Cardiac fibroblast (primary cell): Measurements from ENCODE around the gene PDCD1LG2.

Experiments used
- DNase-seq, 2 donors: peaks; one replicate each; pipeline versions ENCODE4 v3.0.0 to v3.0.0-alpha.2; 2010; ENCODE audit warnings: low read depth in 2 of 2
- H3K4me3 ChIP-seq, 2 donors: replicated peaks in 1 of 2; 1 replicate in 1 of 2; 2 replicates in 1 of 2; pipeline ENCODE4 v1.5.1; 2011; ENCODE audit warnings: low read depth in 2 of 2, low read length in 2 of 2, mild to moderate bottlenecking in 2 of 2, moderate library complexity in 1 of 2
- TF ChIP-seq, protein P1 (sequence below): IDR thresholded peaks from one replicate; pipeline ENCODE4 v1.5.1; 2011; ENCODE audit warnings: low read depth, mild to moderate bottlenecking, low read length, inconsistent platforms

PDCD1LG2 gene

DNA sequence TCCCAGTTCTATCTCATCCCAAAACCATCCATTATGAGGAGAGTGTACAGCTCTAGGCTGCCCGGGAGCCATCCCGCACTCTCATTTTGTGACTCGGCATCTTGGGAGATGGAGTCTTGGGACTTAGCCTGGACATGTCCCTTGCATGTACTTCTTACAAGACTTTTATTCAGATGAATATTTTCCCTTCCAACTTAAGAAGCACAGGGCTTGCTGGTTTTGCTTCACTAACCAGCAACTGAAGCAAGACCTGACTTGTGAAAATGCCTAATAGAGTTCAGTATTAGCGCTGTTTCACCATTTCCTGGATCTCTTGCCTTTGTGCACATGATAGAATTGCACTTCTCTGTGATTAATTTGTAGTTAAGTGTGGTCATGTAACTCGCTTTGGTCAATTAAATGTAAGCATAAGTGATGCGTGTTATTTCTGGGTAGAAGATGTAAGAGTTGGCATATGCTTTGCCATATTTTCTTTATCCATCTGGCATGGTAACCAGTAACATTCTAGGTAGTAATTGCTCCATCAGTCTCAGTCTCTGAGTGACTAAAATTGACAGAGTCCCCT is 55.8 kb downstream of the PDCD1LG2 start:
- no peak for DNase-seq
- no peak overlapping the region for H3K4me3 ChIP-seq
- TF ChIP-seq, protein P1, sequence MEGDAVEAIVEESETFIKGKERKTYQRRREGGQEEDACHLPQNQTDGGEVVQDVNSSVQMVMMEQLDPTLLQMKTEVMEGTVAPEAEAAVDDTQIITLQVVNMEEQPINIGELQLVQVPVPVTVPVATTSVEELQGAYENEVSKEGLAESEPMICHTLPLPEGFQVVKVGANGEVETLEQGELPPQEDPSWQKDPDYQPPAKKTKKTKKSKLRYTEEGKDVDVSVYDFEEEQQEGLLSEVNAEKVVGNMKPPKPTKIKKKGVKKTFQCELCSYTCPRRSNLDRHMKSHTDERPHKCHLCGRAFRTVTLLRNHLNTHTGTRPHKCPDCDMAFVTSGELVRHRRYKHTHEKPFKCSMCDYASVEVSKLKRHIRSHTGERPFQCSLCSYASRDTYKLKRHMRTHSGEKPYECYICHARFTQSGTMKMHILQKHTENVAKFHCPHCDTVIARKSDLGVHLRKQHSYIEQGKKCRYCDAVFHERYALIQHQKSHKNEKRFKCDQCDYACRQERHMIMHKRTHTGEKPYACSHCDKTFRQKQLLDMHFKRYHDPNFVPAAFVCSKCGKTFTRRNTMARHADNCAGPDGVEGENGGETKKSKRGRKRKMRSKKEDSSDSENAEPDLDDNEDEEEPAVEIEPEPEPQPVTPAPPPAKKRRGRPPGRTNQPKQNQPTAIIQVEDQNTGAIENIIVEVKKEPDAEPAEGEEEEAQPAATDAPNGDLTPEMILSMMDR: no peak

DNA sequence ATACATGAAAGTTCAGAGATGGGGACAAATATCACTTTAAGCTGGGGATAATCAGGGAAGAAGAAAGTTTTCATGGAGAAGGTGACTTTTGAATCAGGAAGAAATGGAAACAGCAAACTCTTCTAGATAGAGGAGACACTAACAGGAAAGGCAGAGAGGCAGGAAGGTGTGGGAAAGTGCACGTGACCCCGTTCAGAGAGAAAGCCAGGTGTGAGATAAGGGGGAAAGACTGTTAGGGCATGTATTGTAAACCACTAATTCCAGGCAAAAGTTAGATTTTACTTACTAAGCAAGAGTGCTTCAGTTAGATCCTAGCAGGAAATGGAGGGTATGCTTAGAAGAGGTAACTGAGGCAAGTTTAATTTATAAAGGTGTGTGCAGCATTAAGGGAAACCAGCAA is 58.5 kb downstream of the PDCD1LG2 start:
- DNase-seq: no peak
- TF ChIP-seq, protein P1: no peak
- no peak overlapping the region for H3K4me3 ChIP-seq

DNA sequence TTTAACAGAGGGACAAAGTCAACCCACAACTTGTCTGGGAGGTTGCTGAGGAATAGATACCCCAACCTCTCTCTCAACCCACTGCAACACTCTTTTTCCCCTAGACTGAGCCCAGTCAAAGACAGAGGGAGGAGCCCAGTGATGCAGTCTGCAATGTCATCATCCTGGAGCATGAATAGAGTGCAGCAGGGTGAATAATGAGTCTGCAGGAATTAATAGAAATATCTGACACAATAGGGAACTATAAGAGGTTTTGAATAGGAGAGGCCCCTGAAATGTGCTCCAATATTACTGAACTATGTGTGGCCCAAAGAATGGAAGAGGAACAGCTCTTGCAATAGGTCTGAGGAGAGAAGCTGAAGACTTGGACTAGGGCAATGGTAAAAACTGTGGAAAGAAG is 59.1 kb downstream of the PDCD1LG2 start:
- no peak overlapping the region for H3K4me3 ChIP-seq
- TF ChIP-seq, protein P1: no peak
- peak in 1 of 2 donors; percentile 40 for DNase-seq

DNA sequence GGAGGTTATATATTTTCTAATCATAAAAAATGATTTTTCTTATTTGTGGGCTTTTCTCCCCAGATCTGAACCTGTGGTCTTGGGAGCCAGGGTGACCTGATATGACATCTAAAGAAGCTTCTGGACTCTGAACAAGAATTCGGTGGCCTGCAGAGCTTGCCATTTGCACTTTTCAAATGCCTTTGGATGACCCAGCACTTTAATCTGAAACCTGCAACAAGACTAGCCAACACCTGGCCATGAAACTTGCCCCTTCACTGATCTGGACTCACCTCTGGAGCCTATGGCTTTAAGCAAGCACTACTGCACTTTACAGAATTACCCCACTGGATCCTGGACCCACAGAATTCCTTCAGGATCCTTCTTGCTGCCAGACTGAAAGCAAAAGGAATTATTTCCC is 59.6 kb downstream of the PDCD1LG2 start:
- DNase-seq: no peak
- H3K4me3 ChIP-seq: no peak overlapping the region
- TF ChIP-seq, protein P1: no peak

DNA sequence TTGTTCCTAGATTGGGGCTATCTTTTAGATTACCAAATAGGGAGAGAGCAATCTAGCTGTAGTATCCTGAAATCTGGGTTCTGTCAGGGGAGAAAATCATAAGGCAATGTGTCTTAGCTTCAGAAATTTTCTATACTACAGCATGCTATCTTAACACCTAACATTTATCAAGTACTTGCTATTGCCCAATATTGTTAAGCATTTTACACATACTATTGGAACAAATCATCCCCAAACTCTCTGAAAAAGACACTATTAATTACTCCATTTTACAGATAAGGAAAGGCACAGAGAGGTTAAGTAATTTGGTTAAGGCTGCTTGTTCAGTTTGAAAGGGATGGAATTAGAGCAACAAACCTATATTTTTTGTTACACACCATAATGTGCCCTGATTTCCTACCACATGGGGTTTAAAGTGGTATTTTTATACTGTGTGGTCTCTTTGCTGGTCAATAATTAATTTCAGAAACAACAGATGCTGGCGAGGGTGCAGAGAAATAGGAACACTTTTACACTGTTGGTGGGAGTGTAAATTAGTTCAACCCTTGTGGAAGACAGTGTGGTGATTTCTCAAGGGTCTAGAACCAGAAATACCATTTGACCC is 61.4 kb downstream of the PDCD1LG2 start:
- no peak for DNase-seq
- TF ChIP-seq, protein P1: no peak
- no peak overlapping the region for H3K4me3 ChIP-seq

DNA sequence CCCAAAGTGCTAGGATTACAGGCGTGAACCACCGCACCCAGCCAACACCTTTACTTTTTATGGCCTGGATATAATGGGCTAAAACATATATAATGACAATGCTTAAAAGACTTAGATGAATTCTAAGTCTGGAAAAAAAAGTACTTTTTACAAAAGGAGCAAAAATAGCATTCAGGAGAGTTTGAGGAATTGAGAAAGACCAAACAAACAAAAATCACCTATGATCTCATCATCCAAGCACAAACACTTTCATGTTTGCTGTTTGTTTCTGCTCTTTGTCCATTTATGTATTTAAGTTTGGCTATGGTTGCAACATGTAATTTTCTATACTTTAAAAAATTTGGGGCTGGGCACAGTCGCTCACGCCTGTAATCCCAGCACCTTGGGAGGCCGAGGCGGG is 63.8 kb downstream of the PDCD1LG2 start:
- DNase-seq: no peak
- TF ChIP-seq, protein P1: no peak
- no peak overlapping the region for H3K4me3 ChIP-seq

DNA sequence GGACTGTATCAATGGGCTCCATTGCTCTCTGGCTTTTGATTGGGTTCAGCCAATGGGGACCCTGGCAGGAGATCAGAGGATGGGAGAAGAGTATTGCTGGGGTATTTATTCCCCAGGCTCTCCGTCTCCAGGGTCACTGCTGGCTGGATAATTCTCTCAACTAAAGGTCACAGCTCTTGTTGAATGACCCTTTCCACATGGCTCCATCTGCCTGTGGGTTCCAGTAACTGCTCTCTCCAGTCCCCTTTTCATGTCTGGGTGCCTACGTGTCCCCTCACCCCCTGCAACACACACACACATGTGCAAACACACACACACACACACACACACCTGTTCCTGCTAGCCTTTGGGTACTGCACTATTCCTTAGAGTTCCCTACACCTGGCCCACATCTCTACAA is 64.7 kb downstream of the PDCD1LG2 start:
- peak in 1 of 2 donors; percentile 21 for DNase-seq
- TF ChIP-seq, protein P1: no peak

More for the DNA sequence above, 64.7 kb downstream of the PDCD1LG2 start:
- no peak overlapping the region for H3K4me3 ChIP-seq
